ENCODE data around the gene SSTR3.
"Not testable (repeated sequence)": the region's sequence is repeated elsewhere in the genome, so short reads cannot be mapped to it uniquely, and the experiment has no call there.

SSTR3 gene

GRCh38 chr22:37241351-37242142, 29.3 kb upstream of the SSTR3 start:
- DNase-seq = peak in 3 of 6 experiments; percentile 27 to 43 (median 32)

GRCh38 chr22:37240941-37241320, 28.7 kb upstream of the SSTR3 start:
- peak in 2 of 6 experiments; percentile 16 to 43 for DNase-seq

GRCh38 chr22:37240240-37240940, 28.1 kb upstream of the SSTR3 start:
- DNase-seq = no peak

DNA sequence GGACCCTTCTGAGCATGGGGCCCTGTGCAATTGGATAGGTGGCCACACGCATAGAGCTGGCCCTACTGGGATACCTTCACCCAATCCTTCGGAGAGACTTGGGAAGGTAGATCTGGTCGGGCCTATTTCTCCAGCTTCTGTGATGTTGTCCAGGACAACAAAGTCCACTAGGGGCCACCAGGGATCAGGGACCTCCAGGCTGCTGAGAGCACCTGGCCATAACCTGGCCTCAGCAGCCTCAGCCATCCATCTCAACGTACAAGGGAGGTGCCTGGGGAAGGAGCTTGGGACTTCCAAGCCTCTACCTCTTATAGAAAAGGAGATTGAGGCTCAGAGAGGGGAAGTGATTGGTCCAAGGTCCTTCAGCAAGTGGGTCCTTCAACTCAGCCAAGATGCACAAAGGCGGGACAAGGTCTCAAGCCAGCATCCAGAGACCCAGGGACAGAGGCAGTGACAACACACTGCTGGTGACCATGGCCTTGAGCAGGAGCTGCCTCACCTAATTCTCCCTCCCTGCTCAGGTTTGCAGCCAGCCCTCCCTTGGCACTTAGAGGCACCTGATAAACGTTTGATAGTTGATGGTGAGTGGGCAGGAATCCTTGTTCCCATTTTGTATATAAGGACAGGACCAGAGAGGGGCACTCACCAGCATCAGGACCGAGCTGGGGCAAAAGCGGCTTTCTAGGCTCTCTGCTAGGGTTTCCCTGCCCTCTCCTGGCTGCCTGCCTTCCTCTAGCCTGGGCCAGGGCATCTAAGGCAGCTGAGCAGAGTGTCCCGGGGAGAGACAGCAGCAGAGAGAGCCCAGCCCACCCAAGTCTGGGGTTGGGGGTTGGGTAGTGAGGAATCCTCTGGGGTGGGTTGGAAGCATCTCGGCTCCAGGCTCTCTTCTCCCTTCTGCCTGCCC, 27.3 kb upstream of the SSTR3 start:
- no peak for DNase-seq

GRCh38 chr22:37237371-37238268, 25.3 kb upstream of the SSTR3 start:
- peak in 5 of 6 experiments; percentile 19 to 51 (median 30) for DNase-seq

DNA sequence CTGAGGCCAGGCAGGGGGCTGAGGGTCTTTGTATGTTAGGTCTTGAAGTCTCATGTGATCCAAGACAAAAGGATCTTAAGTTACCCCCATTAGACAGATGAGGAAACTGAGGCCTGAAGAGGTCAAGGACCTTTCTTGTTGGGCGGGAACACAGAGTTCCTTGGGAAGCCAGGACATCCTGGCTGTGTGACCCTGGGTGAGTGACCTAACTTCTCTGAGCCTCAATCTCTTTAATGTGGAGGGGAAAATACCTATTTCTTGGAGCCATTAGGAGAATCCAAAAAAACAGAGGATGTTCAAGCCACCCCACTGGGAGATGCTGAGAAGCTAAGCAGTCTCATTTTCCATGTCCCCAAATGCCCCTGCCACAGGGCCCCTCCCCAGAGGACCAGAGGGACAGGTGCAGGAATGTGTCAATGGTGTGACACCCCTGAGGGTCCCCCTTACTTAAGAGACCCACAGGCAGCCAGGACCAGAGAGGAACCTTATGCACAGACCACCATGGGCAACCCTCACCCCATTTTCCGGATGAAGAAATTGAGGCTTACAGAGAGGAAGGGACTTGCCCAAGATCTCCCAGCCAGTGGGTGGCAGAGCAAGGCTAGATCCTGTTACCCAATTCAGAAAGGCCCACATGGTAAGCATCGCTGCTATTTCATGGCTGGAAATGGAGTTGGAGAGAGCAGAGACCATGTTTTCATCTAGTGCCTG, 23.8 kb upstream of the SSTR3 start:
- peak in 1 of 6 experiments; percentile 15 for DNase-seq

DNA sequence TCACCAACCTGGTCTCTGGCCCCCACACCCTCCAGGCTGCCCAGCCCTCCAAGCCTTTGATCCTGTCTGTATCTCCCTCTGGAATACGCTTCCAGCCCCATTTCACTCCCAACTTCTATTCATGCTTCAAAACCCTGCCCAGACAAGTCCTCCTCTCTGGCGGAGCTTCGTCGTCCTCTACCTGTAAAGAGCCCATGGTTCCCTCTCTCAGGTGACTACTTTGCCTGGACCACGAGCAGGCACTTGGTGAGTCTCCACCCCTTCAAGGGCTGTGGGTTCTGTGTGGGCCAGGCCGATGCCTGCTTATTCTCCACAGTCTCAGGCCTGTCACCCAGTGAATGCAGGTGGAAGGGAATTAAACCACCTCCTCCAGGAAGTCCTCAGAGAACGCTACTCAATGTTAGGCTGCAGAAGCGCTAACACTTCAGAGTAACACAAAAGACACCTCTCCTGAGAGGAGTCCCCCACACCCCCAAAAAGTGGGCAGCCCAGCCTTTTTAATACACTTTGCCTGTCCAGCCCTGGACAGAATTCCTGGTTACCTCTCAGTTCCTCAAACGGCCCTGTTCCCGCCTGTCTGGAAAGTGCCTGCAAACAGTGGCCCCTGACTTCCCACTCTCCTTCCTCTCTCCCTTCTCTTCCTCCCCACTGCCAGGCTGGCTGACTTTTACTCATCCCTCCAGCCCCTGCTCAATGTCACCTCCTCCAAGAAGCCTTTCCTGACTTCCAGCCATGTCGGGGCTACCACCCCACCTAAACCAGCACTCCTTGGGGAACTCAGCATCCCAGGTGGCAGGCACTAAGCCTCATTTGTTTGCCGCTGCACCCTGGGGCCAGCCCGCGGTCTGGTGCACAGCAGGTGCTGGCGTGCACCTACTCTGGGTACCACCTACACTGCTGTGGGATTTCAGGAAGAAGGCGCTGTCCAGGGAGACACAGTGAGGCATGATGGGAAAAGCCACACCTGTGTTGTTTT, 22.7 kb upstream of the SSTR3 start:
- no peak for DNase-seq

DNA sequence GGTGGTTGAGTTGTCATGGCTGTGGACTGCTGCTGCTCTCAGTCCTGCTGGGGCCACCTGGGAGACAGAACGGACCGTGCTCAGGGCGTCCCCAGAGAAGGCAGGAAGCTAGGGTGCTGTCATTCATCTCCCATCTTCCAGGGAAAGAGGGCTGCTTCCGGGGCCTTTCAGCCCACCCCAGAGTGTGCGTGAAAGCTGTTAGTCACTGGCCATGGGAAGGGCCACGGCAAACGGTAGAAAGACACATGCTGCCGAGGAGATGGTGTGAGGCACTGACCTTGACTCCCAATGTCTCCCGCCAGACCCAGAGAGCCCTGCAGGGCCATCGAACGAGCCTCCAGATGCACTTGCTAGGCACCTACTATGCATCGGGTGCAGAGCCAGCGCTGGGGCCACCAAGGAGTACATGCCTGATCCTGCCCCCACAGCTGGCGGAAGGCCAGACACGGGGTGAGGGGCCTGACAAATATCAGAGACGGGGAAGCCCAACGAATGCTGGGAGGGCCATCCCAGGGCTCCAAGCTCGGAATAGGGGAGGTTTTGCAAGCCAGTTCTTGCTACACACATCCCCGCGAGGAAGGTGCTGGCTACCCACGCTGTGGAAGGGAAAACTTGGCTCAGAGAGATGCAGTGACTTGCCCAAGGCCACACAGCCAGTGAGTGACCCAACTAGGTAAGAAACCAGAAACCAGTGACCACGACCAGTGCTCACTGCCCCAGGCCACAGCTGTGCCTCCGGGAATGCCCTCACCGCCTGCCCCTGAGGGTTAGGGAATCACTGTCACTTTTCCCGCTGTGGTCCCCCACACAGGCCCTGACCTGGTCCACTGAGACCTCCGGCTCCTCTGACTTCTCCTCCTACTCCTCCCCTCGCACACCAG, 21.7 kb upstream of the SSTR3 start:
- no peak for DNase-seq

GRCh38 chr22:37233371-37233750, 21.1 kb upstream of the SSTR3 start:
- not testable (repeated sequence) for DNase-seq

DNA sequence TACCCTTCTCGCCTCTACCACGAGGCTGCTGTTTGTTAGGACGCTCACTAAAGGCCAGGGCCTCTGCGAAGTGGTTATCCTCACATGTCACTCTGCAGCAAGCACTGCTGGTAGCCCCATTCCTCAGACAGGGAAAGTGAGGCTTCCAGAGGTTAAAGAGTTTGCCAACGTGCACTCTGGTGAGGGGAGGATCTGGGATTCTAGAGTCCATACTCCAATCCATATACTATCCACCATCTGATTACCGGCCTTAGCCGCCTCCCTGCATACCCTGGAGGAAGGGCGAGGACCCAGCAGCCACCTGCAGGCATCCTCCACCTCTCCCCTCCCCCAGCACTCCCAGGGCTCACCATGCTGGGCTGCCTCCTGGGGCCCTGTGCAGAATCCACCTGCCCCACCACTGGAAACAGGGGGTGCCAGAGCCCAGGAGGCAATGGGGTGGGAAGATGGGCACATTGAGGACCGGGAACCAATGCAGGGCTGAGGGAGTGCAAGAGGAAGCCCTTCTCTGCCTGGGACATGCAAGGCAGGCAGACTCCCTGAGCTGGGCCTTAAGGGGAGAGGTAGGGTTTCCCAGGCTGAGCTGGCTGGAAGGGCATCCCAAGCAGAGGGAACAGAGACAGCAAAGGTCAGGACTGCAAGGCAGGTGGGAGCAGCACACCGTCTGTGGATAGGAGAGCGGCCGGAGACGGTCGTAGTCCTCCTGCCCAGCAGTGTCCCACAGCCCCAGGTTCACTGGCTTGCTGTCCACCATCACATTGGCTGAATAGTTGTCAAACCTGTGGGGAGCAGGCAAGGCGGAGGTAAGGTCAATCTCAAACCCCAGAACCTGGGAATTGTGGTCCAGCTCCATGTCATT, 20.1 kb upstream of the SSTR3 start:
- no peak for DNase-seq

GRCh38 chr22:37231406-37232139, 19.3 kb upstream of the SSTR3 start:
- DNase-seq = peak; percentile 51 to 73 (median 57)

DNA sequence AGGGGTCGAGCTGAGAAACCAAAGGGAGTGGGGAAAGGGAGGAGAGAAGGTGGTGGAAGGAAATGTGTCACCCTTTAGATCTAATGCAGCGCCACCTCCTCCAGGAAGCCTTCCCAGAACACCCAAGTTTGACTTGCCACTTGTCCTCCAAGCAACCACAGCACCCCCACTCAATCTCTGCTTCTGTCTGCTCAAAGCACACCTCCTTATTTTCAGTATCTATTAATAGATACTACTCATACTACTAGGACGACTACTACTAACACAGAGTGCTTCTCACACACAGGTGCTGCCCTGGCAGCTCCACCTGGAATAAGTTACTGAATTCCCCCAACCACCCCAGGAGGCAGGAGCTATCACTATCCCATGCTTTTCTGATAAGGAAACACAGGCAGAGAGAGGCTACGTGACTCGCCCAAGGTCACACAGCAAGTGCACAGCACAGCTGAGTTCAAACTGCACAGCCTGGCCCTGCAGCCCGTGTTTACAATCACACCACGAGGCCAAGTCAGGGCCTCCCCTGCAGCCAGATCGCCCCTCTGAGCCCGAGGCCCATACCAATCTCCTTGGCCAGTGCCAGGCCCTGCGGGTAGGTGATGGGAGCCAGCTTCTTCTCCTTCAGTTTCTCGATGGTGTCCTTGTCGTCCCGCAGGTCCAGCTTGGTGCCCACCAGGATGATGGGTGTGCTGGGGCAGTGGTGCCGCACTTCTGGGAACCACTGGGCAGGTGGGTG, 18.6 kb upstream of the SSTR3 start:
- peak; percentile 33 to 76 (median 54) for DNase-seq

- peak; percentile 82 to 88 (median 85) for DNase-seq
These were observed 17.8 kb upstream of the SSTR3 start for GRCh38 chr22:37229805-37230672.

- DNase-seq = peak in 2 of 6 experiments; percentile 28 to 47
These were observed 16.9 kb upstream of the SSTR3 start for GRCh38 chr22:37229012-37229804.

Data from stimulated activated naive CD4-positive, alpha-beta T cell (primary cell).